Activated CD4-positive, alpha-beta T cell treated with anti-CD3 and anti-CD28 coated beads, Interleukin-2, amount 10 ng/mL, durations not matched to agents 7 days and 5 days (primary cell): Measurements from ENCODE around the gene LRRC2. TPM values are rescaled to one million over a fixed set of nuclear protein-coding genes. Genes with fewer than 3 reads are reported as not detected.
"Not testable (repeated sequence)": the region's sequence is repeated elsewhere in the genome, so short reads cannot be mapped to it uniquely, and the experiment has no call there.

Experiments used
- CTCF ChIA-PET: fragments of 350-600 bp; sonication (Branson Sonifier 250); formaldehyde crosslinking; loops from one replicate; lab custom pipeline; 2021; ENCODE audit warnings: antibody characterized with exemption; lab: Charles Lee
- POLR2A ChIA-PET: fragments of 350-600 bp; sonication (Branson Sonifier 250); formaldehyde crosslinking; loops from one replicate; lab custom pipeline; 2021; ENCODE audit warnings: antibody characterized with exemption; lab: Charles Lee
- DNase-seq: peaks from one replicate; pipeline ENCODE4 v3.0.0-alpha.2; 2020
- H3K27ac Mint-ChIP-seq: one replicate; pipeline ENCODE4 v1.8.0; 2021; ENCODE audit warnings: mild to moderate bottlenecking, moderate library complexity, mixed read lengths
- H3K27me3 Mint-ChIP-seq: one replicate; pipeline ENCODE4 v1.8.0; 2021; ENCODE audit warnings: mixed read lengths
- H3K36me3 Mint-ChIP-seq: one replicate; pipeline ENCODE4 v1.8.0; 2021; ENCODE audit warnings: low read depth, mixed read lengths
- H3K4me1 Mint-ChIP-seq: one replicate; pipeline ENCODE4 v1.8.0; 2021; ENCODE audit warnings: mixed read lengths
- H3K4me3 Mint-ChIP-seq: one replicate; pipeline ENCODE4 v1.8.0; 2021; ENCODE audit warnings: mild to moderate bottlenecking, moderate library complexity, mixed read lengths
- H3K9me3 Mint-ChIP-seq: one replicate; pipeline ENCODE4 v1.8.0; 2021; ENCODE audit warnings: mixed read lengths
- total RNA-seq, 2 experiments: library from RNA; stranded (reverse); gene quantifications; one replicate each; pipeline ENCODE4 v1.2.3, GENCODE V29; 2021

The LRRC2 gene
- total RNA-seq, 2 experiments from 2014 or later = 0.27 to 0.29 TPM

DNA sequence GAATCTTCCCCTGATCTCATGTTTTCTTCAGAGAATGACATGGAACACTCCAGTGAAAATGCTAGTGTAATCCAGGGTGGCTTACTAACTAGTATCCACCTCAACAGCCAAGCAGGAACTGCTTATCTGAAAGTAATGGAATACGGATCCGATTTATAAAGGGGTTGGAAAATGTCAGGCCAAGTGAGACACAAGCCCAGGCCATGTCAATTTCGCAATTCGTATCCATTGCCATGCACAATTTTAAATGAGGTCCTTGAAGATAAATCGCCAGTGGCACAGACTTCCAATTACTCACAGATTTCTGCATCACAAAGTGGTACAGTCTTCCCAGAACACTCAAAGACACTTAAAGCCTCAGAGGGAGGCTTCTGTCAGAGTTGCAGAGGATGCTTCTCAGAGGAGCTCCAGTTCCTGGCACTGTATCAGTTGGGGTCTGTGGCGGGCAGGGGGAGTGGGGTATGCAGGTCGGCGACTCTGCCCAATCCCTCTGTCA is 29.8 kb upstream of the LRRC2 start:
- Mint-ChIP-seq H3K9me3 (no peaks in the 10 kb centered on the region), H3K4me1 (no peaks in the 10 kb centered on the region)

DNA sequence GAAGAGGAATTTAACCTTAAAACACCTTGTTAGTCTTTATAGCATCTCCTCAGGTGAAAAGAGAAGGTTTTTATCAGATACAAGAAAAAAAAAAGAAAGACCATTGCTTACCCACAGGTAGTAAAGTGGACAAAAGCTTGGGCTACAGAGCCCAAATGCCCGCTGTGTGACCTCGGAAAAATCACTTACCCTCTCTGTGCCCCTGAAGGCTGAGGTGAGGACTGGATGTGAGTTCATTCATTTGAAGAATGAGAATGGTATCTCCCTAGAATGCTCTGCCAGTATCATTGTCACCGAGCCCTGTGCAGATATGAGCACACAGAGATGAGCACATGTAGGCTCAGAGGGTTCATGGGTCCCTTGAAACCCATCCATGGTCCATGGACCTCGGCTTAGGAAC is 28.6 kb upstream of the LRRC2 start:
- CTCF ChIA-PET = interaction anchor here (0.8 kb wide), 1 partner anchor 9 kb away, joined by 3 read pairs; no protein-coding TSS in a partner anchor

More for the DNA sequence above, 29.8 kb upstream of the LRRC2 start:
- Mint-ChIP-seq H3K27ac (no peak overlapping the region), H3K4me3 (no peak overlapping the region), H3K27me3 (peaks cover 10% of the 10 kb centered on the region), H3K36me3 (no peaks in the 10 kb centered on the region)
- ChIA-PET CTCF (no interaction called here), POLR2A (no interaction called here)
- DNase-seq = no peak

DNA sequence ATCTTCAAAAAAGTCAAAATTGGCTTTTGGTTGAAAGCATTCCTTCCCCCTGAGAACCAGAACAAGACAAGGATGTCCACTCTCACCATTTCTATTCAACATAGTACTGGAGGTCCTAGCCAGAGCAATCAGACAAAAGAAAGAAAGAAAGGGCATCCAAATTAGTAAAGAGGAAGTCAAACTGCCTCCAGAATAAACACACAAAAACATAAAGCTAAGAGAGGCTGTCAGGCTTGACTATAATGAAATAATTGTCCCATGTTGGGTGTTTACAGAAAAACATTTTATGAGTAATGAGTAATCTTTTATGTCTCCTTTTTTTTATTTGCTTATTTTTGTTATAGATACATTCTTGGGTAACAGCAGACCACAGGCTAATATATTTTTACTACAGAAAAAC is 27.9 kb upstream of the LRRC2 start:
- Mint-ChIP-seq H3K27ac (no peak overlapping the region), H3K36me3 (no peaks in the 10 kb centered on the region), H3K4me3 (no peak overlapping the region), H3K4me1 (peaks cover 11% of the 10 kb centered on the region), H3K9me3 (peaks cover 2% of the 10 kb centered on the region), H3K27me3 (peaks cover 10% of the 10 kb centered on the region)
- ChIA-PET CTCF (interaction anchor here (0.8 kb wide), 1 partner anchor 10 kb away, joined by 3 read pairs; no protein-coding TSS in a partner anchor), POLR2A (no interaction called here)
- no peak for DNase-seq

More for the DNA sequence above, 28.6 kb upstream of the LRRC2 start:
- DNase-seq = no peak
- peaks cover 11% of the 10 kb centered on the region for H3K27me3 Mint-ChIP-seq
- no peak overlapping the region for H3K4me3 Mint-ChIP-seq
- H3K9me3 Mint-ChIP-seq = peaks cover 2% of the 10 kb centered on the region
- no peaks in the 10 kb centered on the region for H3K36me3 Mint-ChIP-seq
- no peak overlapping the region for H3K27ac Mint-ChIP-seq
- H3K4me1 Mint-ChIP-seq = peaks cover 5% of the 10 kb centered on the region
- POLR2A ChIA-PET = no interaction called here

DNA sequence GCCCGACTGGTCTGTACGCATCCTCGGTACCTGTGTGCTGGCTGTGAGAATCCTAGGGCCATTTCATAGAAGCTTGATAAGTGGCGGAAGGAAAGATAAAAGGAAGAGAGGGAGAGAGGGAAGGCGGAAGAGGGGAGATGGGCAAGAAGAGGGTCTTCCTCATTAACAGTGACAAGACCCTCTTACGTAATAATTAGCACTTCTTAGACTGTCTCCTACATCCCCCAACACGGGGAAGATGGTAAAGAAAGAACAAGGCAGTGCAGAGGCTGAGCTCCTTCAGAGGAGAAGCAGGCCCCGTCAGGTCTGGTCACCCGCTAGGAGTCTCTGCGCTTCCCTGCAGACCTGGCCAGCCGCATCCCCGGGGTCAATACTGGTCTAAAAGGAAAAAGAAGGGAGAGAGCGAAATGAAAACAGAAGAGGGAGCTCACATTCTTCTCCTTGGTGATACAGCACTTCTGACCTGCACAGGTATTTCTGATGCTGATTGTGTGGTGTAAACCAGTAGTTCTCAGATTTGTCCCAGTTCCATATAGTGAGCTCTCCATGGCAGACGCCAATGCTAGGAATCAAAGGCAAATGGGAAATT is 27.3 kb upstream of the LRRC2 start:
- DNase-seq = no peak
- Mint-ChIP-seq H3K9me3 (peaks cover 2% of the 10 kb centered on the region), H3K27ac (no peak overlapping the region), H3K36me3 (no peaks in the 10 kb centered on the region), H3K4me1 (peaks cover 13% of the 10 kb centered on the region), H3K27me3 (peaks cover 10% of the 10 kb centered on the region), H3K4me3 (no peak overlapping the region)
- ChIA-PET POLR2A (no interaction called here), CTCF (interaction anchor here (0.9 kb wide), 1 partner anchor 104 kb away, joined by 3 read pairs; no protein-coding TSS in a partner anchor)

DNA sequence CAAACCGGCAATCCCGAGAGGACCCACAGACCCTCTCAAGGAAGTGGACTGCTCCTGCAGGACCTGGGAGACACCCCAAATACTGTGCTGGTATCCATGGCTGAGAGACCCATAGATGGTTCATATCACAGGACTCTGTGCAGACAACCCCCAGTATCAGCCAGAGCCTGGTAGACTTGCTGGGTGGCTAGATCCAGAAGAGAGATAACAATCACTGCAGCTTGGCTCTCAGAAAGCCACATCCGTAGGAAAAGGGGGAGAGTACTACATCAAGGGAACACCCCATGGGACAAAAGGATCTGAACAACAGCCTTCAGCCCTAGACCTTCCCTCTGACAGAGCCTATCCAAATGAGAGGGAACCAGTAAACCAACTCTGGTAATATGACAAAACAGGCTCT is 21.2 kb upstream of the LRRC2 start:
- Mint-ChIP-seq H3K27me3 (peaks cover 15% of the 10 kb centered on the region), H3K4me1 (peaks cover 24% of the 10 kb centered on the region)
- H3K27ac Mint-ChIP-seq, POLR2A ChIA-PET, DNase-seq, H3K9me3 Mint-ChIP-seq, H3K36me3 Mint-ChIP-seq, H3K4me3 Mint-ChIP-seq: not testable (repeated sequence)
- CTCF ChIA-PET = interaction anchor here (2.8 kb wide), 1 partner anchor 99 kb away, joined by 9 read pairs; no protein-coding TSS in a partner anchor

DNA sequence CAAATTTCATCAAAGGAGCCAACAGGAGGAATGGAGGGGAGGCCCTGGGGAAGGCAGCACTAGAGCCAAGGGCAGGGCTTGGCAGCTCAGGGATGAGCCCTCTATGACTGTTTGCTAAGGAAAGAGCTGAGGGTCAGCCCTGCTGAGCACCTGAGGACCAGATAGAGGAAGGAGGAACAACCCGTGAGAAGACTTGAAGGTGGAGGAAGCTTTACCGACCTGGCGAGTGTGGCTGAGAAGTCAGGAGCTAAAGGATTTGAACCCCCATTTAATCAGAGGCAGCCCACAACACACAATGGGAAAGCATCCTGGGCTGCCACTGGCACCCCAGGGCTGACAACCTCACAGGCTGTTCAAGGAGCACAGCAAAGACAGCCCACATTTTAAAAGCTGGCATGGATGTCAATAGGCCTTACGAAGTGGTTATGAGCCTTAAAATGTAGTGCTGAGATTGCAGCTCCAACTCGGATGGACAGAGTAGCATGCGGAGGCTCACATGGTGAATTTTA is 20.7 kb upstream of the LRRC2 start:
- Mint-ChIP-seq H3K27ac (no peak overlapping the region), H3K4me3 (no peak overlapping the region), H3K36me3 (no peaks in the 10 kb centered on the region), H3K4me1 (peaks cover 24% of the 10 kb centered on the region), H3K27me3 (peaks cover 20% of the 10 kb centered on the region), H3K9me3 (peaks cover 2% of the 10 kb centered on the region)
- POLR2A ChIA-PET = no interaction called here
- DNase-seq = no peak
- CTCF ChIA-PET = interaction anchor here (2.8 kb wide), 1 partner anchor 98 kb away, joined by 9 read pairs; no protein-coding TSS in a partner anchor

DNA sequence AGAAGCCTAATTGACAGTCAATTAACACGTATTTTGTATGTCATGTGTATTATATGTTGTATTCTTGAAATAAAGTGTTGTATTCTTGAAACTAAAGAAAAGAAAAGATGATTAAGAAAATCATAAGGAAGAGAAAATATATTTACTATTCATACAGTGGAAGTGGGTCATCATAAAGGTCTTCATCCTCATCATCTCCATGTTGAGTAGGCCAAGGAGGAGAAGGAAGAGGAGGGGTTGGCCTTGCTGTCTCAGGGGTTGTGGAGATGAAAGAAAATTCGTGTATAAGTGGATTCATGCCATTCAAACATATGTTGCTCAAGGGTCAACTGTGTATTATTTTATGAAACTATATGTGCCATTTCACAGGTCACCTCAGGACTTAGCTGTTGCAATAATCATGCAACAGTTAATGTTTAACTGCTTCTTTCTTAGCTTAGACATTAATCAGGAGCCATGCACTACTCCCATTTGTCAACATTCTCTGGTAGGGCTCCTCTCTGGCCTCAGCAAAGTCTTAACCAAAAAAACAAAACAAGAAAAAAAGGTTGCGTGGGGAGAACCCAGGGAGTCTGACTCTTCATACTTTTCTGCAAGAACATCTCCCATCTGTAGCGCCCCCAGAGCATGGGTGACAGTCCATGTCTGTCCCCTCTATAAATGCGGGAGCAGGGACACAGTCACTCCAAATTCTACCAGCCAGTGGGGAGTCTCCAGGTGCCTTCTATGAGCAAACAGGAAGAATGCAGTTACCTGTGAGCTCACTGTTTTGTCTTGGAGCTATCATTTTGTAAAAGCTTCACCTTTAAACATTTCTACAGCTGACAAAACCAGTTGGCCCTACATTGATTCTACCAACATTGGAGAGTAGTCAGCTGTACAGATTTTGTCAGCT is 19.9 kb upstream of the LRRC2 start:
- ChIA-PET CTCF (interaction anchor here (2.8 kb wide), 1 partner anchor 97 kb away, joined by 9 read pairs; no protein-coding TSS in a partner anchor), POLR2A (no interaction called here)
- Mint-ChIP-seq H3K4me3 (no peak overlapping the region), H3K36me3 (no peaks in the 10 kb centered on the region), H3K27me3 (peaks cover 19% of the 10 kb centered on the region), H3K9me3 (peaks cover 2% of the 10 kb centered on the region), H3K4me1 (peaks cover 24% of the 10 kb centered on the region), H3K27ac (no peak overlapping the region)
- DNase-seq = no peak

DNA sequence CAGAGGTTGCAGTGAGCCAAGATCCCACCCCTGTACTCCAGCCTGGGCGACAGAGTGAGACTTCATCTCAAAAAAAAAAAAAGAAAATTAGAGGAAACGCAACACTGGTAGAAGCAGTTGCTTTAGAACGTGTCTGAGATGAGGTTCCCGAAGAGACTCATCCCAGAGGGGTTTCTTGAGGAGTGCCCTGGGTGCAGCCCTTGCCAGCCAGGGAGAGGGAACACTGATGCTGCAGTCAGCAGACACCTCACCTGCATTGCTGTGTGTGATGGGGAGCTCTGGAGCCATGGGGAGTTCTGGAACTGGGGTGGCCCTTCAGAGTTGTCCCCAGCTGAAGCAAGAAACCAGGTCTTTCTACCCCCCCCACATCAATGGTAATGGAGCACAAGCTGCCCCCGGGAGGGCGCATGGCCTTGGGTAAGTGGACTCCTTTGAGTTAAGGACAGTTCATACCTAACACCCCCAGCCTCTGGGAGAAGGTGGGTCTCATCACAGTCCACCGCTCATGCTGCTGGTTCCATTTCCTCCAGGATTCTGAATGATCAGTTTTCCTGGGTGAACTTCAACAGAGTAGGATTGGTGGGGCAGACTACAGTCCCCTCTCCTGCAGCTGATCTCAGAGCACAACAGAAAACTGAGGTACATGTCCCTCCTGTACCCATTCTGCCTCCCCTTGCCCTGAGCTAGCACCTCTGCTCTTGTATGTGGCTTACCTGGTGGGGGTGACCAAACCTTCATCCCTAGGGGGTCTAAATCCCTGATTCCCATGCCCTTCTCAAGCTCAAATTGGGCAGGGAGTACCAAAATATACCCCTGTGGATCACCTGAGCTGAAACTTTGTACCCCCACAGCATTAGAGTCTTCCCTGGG is 18.7 kb upstream of the LRRC2 start:
- no peaks in the 10 kb centered on the region for H3K36me3 Mint-ChIP-seq
- ChIA-PET CTCF (interaction anchor here (1.4 to 2.8 kb wide), 2 partner anchors 96 to 115 kb away, joined by 5 to 9 read pairs; no protein-coding TSS in a partner anchor), POLR2A (no interaction called here)
- peaks cover 21% of the 10 kb centered on the region for H3K4me1 Mint-ChIP-seq
- peaks cover 18% of the 10 kb centered on the region for H3K27me3 Mint-ChIP-seq
- H3K9me3 Mint-ChIP-seq = no peaks in the 10 kb centered on the region
- no peak overlapping the region for H3K4me3 Mint-ChIP-seq
- no peak overlapping the region for H3K27ac Mint-ChIP-seq
- no peak for DNase-seq

DNA sequence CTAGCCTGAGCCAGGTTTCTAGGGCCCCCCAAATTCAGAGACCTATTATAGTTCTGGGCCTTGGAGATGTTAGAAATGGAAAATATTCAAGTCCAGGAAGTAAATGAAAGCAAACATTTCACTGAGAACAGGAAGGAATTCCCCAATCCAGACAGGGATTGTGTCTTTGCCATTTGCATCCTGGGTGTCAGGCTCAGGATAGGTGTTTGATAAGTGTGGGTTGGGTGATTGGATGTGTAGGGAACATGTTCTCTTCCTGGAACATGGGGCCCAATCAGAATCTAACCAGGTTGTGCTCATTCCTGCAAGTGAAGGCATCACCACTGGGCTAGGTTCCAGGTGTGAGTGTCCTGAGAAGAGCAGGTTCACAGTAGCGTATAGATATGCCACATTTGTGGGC is 14.6 kb upstream of the LRRC2 start:
- H3K9me3 Mint-ChIP-seq = no peaks in the 10 kb centered on the region
- no peak overlapping the region for H3K27ac Mint-ChIP-seq
- no peaks in the 10 kb centered on the region for H3K36me3 Mint-ChIP-seq
- H3K4me3 Mint-ChIP-seq = no peak overlapping the region
- H3K4me1 Mint-ChIP-seq = peaks cover 2% of the 10 kb centered on the region
- ChIA-PET POLR2A (no interaction called here), CTCF (no interaction called here)
- H3K27me3 Mint-ChIP-seq = peaks cover 20% of the 10 kb centered on the region
- DNase-seq = no peak

DNA sequence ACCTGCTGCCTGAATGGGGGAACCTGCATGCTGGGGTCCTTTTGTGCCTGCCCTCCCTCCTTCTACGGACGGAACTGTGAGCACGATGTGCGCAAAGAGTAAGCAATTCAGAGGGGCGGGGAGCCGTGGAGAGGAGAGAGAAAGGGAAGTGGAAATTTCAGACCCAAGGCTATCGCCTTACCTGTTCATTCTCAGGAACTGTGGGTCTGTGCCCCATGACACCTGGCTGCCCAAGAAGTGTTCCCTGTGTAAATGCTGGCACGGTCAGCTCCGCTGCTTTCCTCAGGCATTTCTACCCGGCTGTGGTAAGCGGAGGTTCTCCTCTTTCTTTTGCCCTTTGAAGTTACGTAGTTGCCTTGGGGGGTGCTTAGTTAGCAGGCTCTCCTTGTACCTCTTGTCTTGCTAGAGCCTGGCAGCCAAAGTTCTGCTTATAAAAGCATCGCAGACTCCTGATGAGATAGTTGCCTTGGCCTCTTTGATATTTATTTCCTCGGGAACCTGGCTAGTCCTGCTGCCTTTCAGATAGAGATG is 13.7 kb upstream of the LRRC2 start:
- no peak for DNase-seq
- H3K4me1 Mint-ChIP-seq = peaks cover 2% of the 10 kb centered on the region
- no peaks in the 10 kb centered on the region for H3K36me3 Mint-ChIP-seq
- CTCF ChIA-PET = interaction anchor here (0.9 kb wide), 1 partner anchor 91 kb away, joined by 5 read pairs; no protein-coding TSS in a partner anchor
- no peak overlapping the region for H3K4me3 Mint-ChIP-seq
- POLR2A ChIA-PET = no interaction called here
- H3K27me3 Mint-ChIP-seq = peaks cover 20% of the 10 kb centered on the region
- H3K27ac Mint-ChIP-seq = no peak overlapping the region
- H3K9me3 Mint-ChIP-seq = no peaks in the 10 kb centered on the region

DNA sequence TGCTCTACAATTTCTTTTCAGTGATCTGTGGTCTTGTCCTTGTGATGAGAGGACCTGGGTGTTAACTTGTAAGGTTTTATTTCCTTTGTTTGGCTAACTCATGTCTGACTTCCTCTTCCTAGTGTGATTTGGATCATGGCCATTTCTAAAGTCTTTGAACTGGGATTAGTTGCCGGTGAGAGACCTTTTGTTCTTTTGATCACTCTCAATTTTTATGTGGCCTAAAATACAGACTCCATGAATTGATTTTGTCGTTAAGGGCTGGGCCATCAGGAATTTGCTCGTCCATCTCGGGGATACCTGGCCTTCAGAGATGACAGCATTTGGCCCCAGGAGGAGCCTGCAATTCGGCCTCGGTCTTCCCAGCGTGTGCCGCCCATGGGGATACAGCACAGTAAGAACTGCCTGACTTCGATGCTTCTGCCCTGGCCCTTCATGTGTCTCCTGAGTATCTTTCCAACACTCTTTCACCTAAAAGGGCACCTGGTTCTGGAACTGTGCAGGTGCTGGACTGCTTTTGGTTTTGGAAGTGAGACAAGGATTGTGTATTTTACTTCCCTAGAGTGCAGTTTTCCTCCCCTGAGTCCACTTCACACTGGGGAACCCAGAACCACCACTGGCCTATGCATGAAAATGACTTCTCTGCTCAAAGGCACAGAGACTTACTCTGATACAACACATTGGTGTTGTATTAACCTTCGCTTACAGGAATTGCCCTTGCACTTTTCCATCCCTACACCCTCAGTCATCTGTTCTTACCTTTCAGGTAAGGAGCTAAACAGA is 13.1 kb upstream of the LRRC2 start:
- no peak overlapping the region for H3K4me3 Mint-ChIP-seq
- H3K9me3 Mint-ChIP-seq = no peaks in the 10 kb centered on the region
- no peak overlapping the region for H3K27ac Mint-ChIP-seq
- H3K4me1 Mint-ChIP-seq = peaks cover 2% of the 10 kb centered on the region
- H3K27me3 Mint-ChIP-seq = peaks cover 20% of the 10 kb centered on the region
- no peaks in the 10 kb centered on the region for H3K36me3 Mint-ChIP-seq
- CTCF ChIA-PET = interaction anchor here (0.9 kb wide), 1 partner anchor 90 kb away, joined by 5 read pairs; no protein-coding TSS in a partner anchor
- DNase-seq = no peak
- POLR2A ChIA-PET = no interaction called here
